ENCODE measurements around the gene AP1S3.

DNA sequence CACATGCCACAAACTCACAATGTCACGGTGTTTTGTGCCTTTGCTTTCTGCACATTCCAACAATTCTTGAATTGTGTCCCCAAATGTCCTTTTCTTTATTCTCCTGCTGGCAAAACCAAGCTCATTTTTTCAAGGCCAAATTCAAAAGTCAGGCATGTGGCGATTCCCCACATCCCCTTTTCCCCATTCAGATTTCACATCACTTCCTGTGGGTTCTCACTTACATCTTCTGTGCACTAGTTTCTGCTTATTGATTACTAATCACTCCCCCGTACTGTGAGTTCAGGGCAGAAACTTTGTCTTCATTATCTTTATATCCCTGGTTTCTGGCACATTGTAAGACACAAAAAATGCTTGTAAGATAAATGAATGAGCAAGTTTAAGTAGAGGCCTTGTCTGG, 69.2 kb downstream of the AP1S3 start:
- TF ChIP-seq ZNF70 (CRISPR knock-in tag; IDR thresholded peaks at IDR 0.05) (no peak), CSDC2 (CRISPR knock-in tag; IDR thresholded peaks at IDR 0.05) (no peak), ZC3H10 (CRISPR knock-in tag; IDR thresholded peaks at IDR 0.05) (no peak), ZNF565 (CRISPR knock-in tag; conservative IDR thresholded peaks at IDR 0.05; ENCODE audit: low read depth) (no peak), ESRRG (CRISPR knock-in tag; IDR thresholded peaks at IDR 0.05) (no peak)
- TF ChIP-seq, protein P1, sequence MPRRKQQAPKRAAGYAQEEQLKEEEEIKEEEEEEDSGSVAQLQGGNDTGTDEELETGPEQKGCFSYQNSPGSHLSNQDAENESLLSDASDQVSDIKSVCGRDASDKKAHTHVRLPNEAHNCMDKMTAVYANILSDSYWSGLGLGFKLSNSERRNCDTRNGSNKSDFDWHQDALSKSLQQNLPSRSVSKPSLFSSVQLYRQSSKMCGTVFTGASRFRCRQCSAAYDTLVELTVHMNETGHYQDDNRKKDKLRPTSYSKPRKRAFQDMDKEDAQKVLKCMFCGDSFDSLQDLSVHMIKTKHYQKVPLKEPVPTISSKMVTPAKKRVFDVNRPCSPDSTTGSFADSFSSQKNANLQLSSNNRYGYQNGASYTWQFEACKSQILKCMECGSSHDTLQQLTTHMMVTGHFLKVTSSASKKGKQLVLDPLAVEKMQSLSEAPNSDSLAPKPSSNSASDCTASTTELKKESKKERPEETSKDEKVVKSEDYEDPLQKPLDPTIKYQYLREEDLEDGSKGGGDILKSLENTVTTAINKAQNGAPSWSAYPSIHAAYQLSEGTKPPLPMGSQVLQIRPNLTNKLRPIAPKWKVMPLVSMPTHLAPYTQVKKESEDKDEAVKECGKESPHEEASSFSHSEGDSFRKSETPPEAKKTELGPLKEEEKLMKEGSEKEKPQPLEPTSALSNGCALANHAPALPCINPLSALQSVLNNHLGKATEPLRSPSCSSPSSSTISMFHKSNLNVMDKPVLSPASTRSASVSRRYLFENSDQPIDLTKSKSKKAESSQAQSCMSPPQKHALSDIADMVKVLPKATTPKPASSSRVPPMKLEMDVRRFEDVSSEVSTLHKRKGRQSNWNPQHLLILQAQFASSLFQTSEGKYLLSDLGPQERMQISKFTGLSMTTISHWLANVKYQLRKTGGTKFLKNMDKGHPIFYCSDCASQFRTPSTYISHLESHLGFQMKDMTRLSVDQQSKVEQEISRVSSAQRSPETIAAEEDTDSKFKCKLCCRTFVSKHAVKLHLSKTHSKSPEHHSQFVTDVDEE (CRISPR knock-in tag; IDR thresholded peaks at IDR 0.05), result no peak
- TF ChIP-seq, protein P2, sequence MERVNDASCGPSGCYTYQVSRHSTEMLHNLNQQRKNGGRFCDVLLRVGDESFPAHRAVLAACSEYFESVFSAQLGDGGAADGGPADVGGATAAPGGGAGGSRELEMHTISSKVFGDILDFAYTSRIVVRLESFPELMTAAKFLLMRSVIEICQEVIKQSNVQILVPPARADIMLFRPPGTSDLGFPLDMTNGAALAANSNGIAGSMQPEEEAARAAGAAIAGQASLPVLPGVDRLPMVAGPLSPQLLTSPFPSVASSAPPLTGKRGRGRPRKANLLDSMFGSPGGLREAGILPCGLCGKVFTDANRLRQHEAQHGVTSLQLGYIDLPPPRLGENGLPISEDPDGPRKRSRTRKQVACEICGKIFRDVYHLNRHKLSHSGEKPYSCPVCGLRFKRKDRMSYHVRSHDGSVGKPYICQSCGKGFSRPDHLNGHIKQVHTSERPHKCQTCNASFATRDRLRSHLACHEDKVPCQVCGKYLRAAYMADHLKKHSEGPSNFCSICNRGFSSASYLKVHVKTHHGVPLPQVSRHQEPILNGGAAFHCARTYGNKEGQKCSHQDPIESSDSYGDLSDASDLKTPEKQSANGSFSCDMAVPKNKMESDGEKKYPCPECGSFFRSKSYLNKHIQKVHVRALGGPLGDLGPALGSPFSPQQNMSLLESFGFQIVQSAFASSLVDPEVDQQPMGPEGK (CRISPR knock-in tag; IDR thresholded peaks at IDR 0.05; ENCODE audit: borderline replicate concordance), result no peak

Data from SK-N-SH treated with all-trans-retinoic acid at 6 μM for 48 hours (cell line).